Mesenchymal stem cell (in vitro differentiated cells and primary cell): ENCODE data around the gene SPSB2.

Experiments
- DNase-seq: peaks from one replicate; pipeline ENCODE4 v3.0.0-alpha.2; 2013
- H2AFZ ChIP-seq: one replicate; pipeline ENCODE4 v1.6.1; 2013; ENCODE audit warnings: low read depth, mild to moderate bottlenecking, control low read depth, inconsistent platforms, low read length, moderate library complexity
- H2AK5ac ChIP-seq: 2 replicates; pipeline ENCODE4 v1.6.1; 2013; ENCODE audit warnings: low read length, moderate library complexity, mild to moderate bottlenecking, inconsistent platforms; ENCODE audit not compliant: severe bottlenecking
- H2BK120ac ChIP-seq: one replicate; pipeline ENCODE4 v1.6.1; 2013; ENCODE audit warnings: low read depth, mild to moderate bottlenecking, inconsistent platforms, low read length, moderate library complexity
- H2BK12ac ChIP-seq, 2 experiments: one replicate each; pipeline ENCODE4 v1.6.1; 2013; ENCODE audit warnings: inconsistent platforms in 2 of 2, low read length in 2 of 2, mild to moderate bottlenecking in 2 of 2, moderate library complexity in 2 of 2, control low read depth in 1 of 2
- H2BK15ac ChIP-seq: one replicate; pipeline ENCODE4 v1.6.1; 2013; ENCODE audit warnings: mild to moderate bottlenecking, low read depth, inconsistent platforms; ENCODE audit not compliant: poor library complexity, severe bottlenecking
- H2BK5ac ChIP-seq: 2 replicates; pipeline ENCODE4 v1.6.1; 2013; ENCODE audit warnings: low read depth, mild to moderate bottlenecking, low read length, control low read depth, inconsistent platforms; ENCODE audit not compliant: poor library complexity, severe bottlenecking
- H3K14ac ChIP-seq, 2 experiments: one replicate each; pipeline ENCODE4 v1.6.1; 2013; ENCODE audit warnings: inconsistent platforms in 2 of 2, low read length in 2 of 2, control low read depth in 1 of 2, mild to moderate bottlenecking in 1 of 2, moderate library complexity in 1 of 2
- H3K18ac ChIP-seq, 2 experiments: one replicate each; pipeline ENCODE4 v1.6.1; 2013; ENCODE audit warnings: inconsistent platforms in 2 of 2, low read length in 2 of 2, control low read depth in 1 of 2, low read depth in 1 of 2, mild to moderate bottlenecking in 1 of 2
- H3K23ac ChIP-seq, 2 experiments: one replicate each; pipeline ENCODE4 v1.6.1; 2013; ENCODE audit warnings: inconsistent platforms in 2 of 2, low read length in 2 of 2, mild to moderate bottlenecking in 2 of 2, moderate library complexity in 2 of 2, control low read depth in 1 of 2
- H3K27ac ChIP-seq: 2 replicates; pipeline ENCODE4 v1.5.1; 2013; ENCODE audit warnings: mild to moderate bottlenecking, moderate library complexity, low read length, control low read depth, inconsistent platforms; ENCODE audit not compliant: poor library complexity, severe bottlenecking
- H3K27me3 ChIP-seq, 2 experiments: 2 replicates each; pipeline versions ENCODE4 v1.6.1 to v1.7.0; 2013; ENCODE audit warnings: low read length in 2 of 2, mild to moderate bottlenecking in 2 of 2, moderate library complexity in 2 of 2, control low read depth in 1 of 2, inconsistent platforms in 1 of 2; ENCODE audit not compliant: control insufficient read depth in 1 of 2, insufficient read depth in 1 of 2
- H3K36me3 ChIP-seq, 2 experiments: 2 replicates each; pipeline versions ENCODE4 v1.6.1 to v1.7.0; 2013; ENCODE audit warnings: low read length in 2 of 2, control low read depth in 1 of 2, inconsistent platforms in 1 of 2, low read depth in 1 of 2, mild to moderate bottlenecking in 1 of 2; ENCODE audit not compliant: insufficient read depth in 2 of 2, control insufficient read depth in 1 of 2
- H3K4ac ChIP-seq, 2 experiments: one replicate each; pipeline ENCODE4 v1.6.1; 2013; ENCODE audit warnings: inconsistent platforms in 2 of 2, low read length in 2 of 2, mild to moderate bottlenecking in 2 of 2, moderate library complexity in 2 of 2, control low read depth in 1 of 2, low read depth in 1 of 2
- H3K4me1 ChIP-seq: 2 replicates; pipeline ENCODE4 v1.6.1; 2013; ENCODE audit warnings: low read depth, low read length, control low read depth; ENCODE audit not compliant: control insufficient read depth, insufficient read depth
- H3K4me2 ChIP-seq: 2 replicates; pipeline ENCODE4 v1.6.1; 2013; ENCODE audit warnings: low read length, mild to moderate bottlenecking, inconsistent platforms; ENCODE audit not compliant: poor library complexity, severe bottlenecking
- H3K4me3 ChIP-seq, 2 experiments: 2 replicates each; pipeline versions ENCODE4 v1.5.1 to v1.7.0; 2013; ENCODE audit warnings: low read length in 2 of 2, mild to moderate bottlenecking in 2 of 2, control low read depth in 1 of 2, low read depth in 1 of 2; ENCODE audit not compliant: insufficient read depth in 1 of 2
- H3K79me1 ChIP-seq: replicated peaks from 2 replicates; pipeline ENCODE4 v1.6.1; 2013; ENCODE audit warnings: mild to moderate bottlenecking, control low read depth, low read length, inconsistent platforms; ENCODE audit not compliant: poor library complexity, severe bottlenecking
- H3K9ac ChIP-seq: 2 replicates; pipeline ENCODE4 v1.7.0; 2013; ENCODE audit warnings: mild to moderate bottlenecking, low read length, moderate library complexity
- H3K9me3 ChIP-seq: 2 replicates; pipeline ENCODE4 v1.7.0; 2013; ENCODE audit warnings: mild to moderate bottlenecking, low read length; ENCODE audit not compliant: control insufficient read depth
- H4K8ac ChIP-seq: one replicate; pipeline ENCODE4 v1.6.1; 2013; ENCODE audit warnings: inconsistent platforms, mild to moderate bottlenecking, low read length, moderate library complexity
- H4K91ac ChIP-seq: one replicate; pipeline ENCODE4 v1.6.1; 2013; ENCODE audit warnings: mild to moderate bottlenecking, low read length, inconsistent platforms
- WGBS: methylation state at CpG from one replicate; pipeline ENCODE4 v1.1.7; 2013; ENCODE audit warnings: mixed read lengths; 5-methylcytosine and 5-hydroxymethylcytosine counted together

Gene SPSB2

GRCh38 chr12:6846316-6846869 is 26.7 kb downstream of the SPSB2 start:
- WGBS = 93% methylated on average over 7 of the region's 7 CpGs
- no peak overlapping the region for H2BK15ac ChIP-seq
- H3K4me2 ChIP-seq = no peak overlapping the region
- H3K9ac ChIP-seq = no peak overlapping the region
- no peak overlapping the region for H3K4me3 ChIP-seq
- peaks cover 20% of the 10 kb centered on the region for H3K79me1 ChIP-seq
- peaks cover 65 to 81% of the 10 kb centered on the region in 2 experiments for H3K36me3 ChIP-seq
- no peak overlapping the region for H2AK5ac ChIP-seq
- no peak overlapping the region for H3K27ac ChIP-seq
- no peak overlapping the region for H4K91ac ChIP-seq
- no peak overlapping the region for H2BK5ac ChIP-seq
- H3K9me3 ChIP-seq = no peaks in the 10 kb centered on the region
- no peak overlapping the region for H3K23ac ChIP-seq
- H3K14ac ChIP-seq = no peak overlapping the region
- no peaks in the 10 kb centered on the region for H3K27me3 ChIP-seq
- no peak overlapping the region for H2AFZ ChIP-seq
- no peak for DNase-seq
- no peak overlapping the region for H2BK120ac ChIP-seq
- H2BK12ac ChIP-seq = no peak overlapping the region
- H3K4ac ChIP-seq = no peak overlapping the region
- no peak overlapping the region for H4K8ac ChIP-seq
- no peak overlapping the region for H3K18ac ChIP-seq
- H3K4me1 ChIP-seq = peaks cover 8% of the 10 kb centered on the region

GRCh38 chr12:6845395-6845794 is 27.7 kb downstream of the SPSB2 start:
- no peak overlapping the region for H3K18ac ChIP-seq
- no peaks in the 10 kb centered on the region for H3K27me3 ChIP-seq
- H3K23ac ChIP-seq = no peak overlapping the region
- H2BK120ac ChIP-seq = no peak overlapping the region
- H2AFZ ChIP-seq = no peak overlapping the region
- no peak overlapping the region for H3K4ac ChIP-seq
- H3K27ac ChIP-seq = no peak overlapping the region
- H3K14ac ChIP-seq = no peak overlapping the region
- H4K91ac ChIP-seq = no peak overlapping the region
- H4K8ac ChIP-seq = no peak overlapping the region
- no peak for DNase-seq
- H3K79me1 ChIP-seq = peaks cover 18% of the 10 kb centered on the region
- H3K9ac ChIP-seq = no peak overlapping the region
- no peak overlapping the region for H3K4me2 ChIP-seq
- H3K4me1 ChIP-seq = peaks cover 3% of the 10 kb centered on the region
- 94% methylated on average over 17 of the region's 17 CpGs for WGBS
- no peaks in the 10 kb centered on the region for H3K9me3 ChIP-seq
- no peak overlapping the region for H3K4me3 ChIP-seq
- no peak overlapping the region for H2AK5ac ChIP-seq
- no peak overlapping the region for H2BK5ac ChIP-seq
- peaks cover 75 to 81% of the 10 kb centered on the region in 2 experiments for H3K36me3 ChIP-seq
- H2BK15ac ChIP-seq = no peak overlapping the region
- H2BK12ac ChIP-seq = no peak overlapping the region

- Histone ChIP-seq H2AK5ac (no peak overlapping the region), H3K4me2 (no peak overlapping the region), H3K23ac (no peak overlapping the region), H3K4ac (no peak overlapping the region), H3K27me3 (no peaks in the 10 kb centered on the region), H3K4me3 (no peak overlapping the region), H3K36me3 (peaks cover 78 to 86% of the 10 kb centered on the region in 2 experiments), H2BK5ac (no peak overlapping the region), H3K9ac (no peak overlapping the region), H3K18ac (no peak overlapping the region), H3K4me1 (no peaks in the 10 kb centered on the region), H2BK120ac (no peak overlapping the region), H4K91ac (peak overlapping the region; percentile 41), H3K27ac (no peak overlapping the region), H2BK12ac (no peak overlapping the region), H3K14ac (no peak overlapping the region), H2AFZ (no peak overlapping the region), H3K9me3 (no peaks in the 10 kb centered on the region), H4K8ac (no peak overlapping the region), H3K79me1 (peaks cover 15% of the 10 kb centered on the region), H2BK15ac (no peak overlapping the region)
- WGBS = 84% methylated on average over 16 of the region's 16 CpGs
- DNase-seq = no peak
Measured at GRCh38 chr12:6843118-6843902, 29.8 kb downstream of the SPSB2 start.

- Histone ChIP-seq H3K36me3 (peaks cover 86 to 87% of the 10 kb centered on the region in 2 experiments), H3K18ac (no peak overlapping the region), H2BK12ac (no peak overlapping the region), H2BK15ac (no peak overlapping the region), H3K4ac (no peak overlapping the region), H3K9ac (no peak overlapping the region), H2AK5ac (no peak overlapping the region), H2BK120ac (no peak overlapping the region), H3K14ac (no peak overlapping the region), H4K91ac (no peak overlapping the region), H3K4me1 (no peaks in the 10 kb centered on the region), H4K8ac (no peak overlapping the region), H3K23ac (no peak overlapping the region), H2AFZ (no peak overlapping the region), H3K27me3 (no peaks in the 10 kb centered on the region), H2BK5ac (no peak overlapping the region), H3K79me1 (peaks cover 21% of the 10 kb centered on the region), H3K9me3 (no peaks in the 10 kb centered on the region), H3K4me3 (no peak overlapping the region), H3K4me2 (no peak overlapping the region), H3K27ac (no peak overlapping the region)
- WGBS = 83% methylated on average over 3 of the region's 4 CpGs
- DNase-seq = no peak
Measured at GRCh38 chr12:6842075-6842474, 31.0 kb downstream of the SPSB2 start.
